Hematopoietic multipotent progenitor cell treated with erythropoietin and hydrocortisone succinate and interleukin-3 and kit ligand, for 17 days (in vitro differentiated cells): ENCODE data around the gene ADAMTS17.

Source experiments
- DNase-seq: peaks from one replicate; pipeline ENCODE4 v3.0.0-alpha.2; 2015; ENCODE audit warnings: low spot score

ADAMTS17 gene

GRCh38 chr15:100029868-100030479 is 311.8 kb downstream of the ADAMTS17 start:
- no peak for DNase-seq

GRCh38 chr15:100029045-100029444 is 312.7 kb downstream of the ADAMTS17 start:
- no peak for DNase-seq

GRCh38 chr15:100026041-100026440 is 315.7 kb downstream of the ADAMTS17 start:
- no peak for DNase-seq

- no peak for DNase-seq
These were observed 319.0 kb downstream of the ADAMTS17 start for GRCh38 chr15:100022806-100023205.

GRCh38 chr15:100022391-100022790 is 319.4 kb downstream of the ADAMTS17 start:
- DNase-seq: no peak

- DNase-seq: no peak
These were observed 320.1 kb downstream of the ADAMTS17 start for GRCh38 chr15:100021653-100022052.

- DNase-seq: no peak
These were observed 321.2 kb downstream of the ADAMTS17 start for GRCh38 chr15:100020614-100021013.

- no peak for DNase-seq
These were observed 321.6 kb downstream of the ADAMTS17 start for GRCh38 chr15:100020189-100020588.

- DNase-seq: no peak
These were observed 322.2 kb downstream of the ADAMTS17 start for GRCh38 chr15:100019601-100020000.

GRCh38 chr15:100018191-100018590 is 323.6 kb downstream of the ADAMTS17 start:
- DNase-seq: no peak

- DNase-seq: no peak
These were observed 324.6 kb downstream of the ADAMTS17 start for GRCh38 chr15:100017140-100017539.

- no peak for DNase-seq
These were observed 325.1 kb downstream of the ADAMTS17 start for GRCh38 chr15:100016632-100017031.

GRCh38 chr15:100011235-100011634 is 330.5 kb downstream of the ADAMTS17 start:
- no peak for DNase-seq

GRCh38 chr15:100009372-100009771 is 332.4 kb downstream of the ADAMTS17 start:
- no peak for DNase-seq

GRCh38 chr15:100008258-100008657 is 333.5 kb downstream of the ADAMTS17 start:
- DNase-seq: no peak

- no peak for DNase-seq
These were observed 334.2 kb downstream of the ADAMTS17 start for GRCh38 chr15:100007609-100008008.

GRCh38 chr15:100005715-100006114 is 336.1 kb downstream of the ADAMTS17 start:
- DNase-seq: no peak

GRCh38 chr15:100005013-100005412 is 336.8 kb downstream of the ADAMTS17 start:
- no peak for DNase-seq

- no peak for DNase-seq
These were observed 338.8 kb downstream of the ADAMTS17 start for GRCh38 chr15:100002787-100003536.

- DNase-seq: no peak
These were observed 339.6 kb downstream of the ADAMTS17 start for GRCh38 chr15:100002086-100002620.

GRCh38 chr15:100001405-100001804 is 340.4 kb downstream of the ADAMTS17 start:
- no peak for DNase-seq

GRCh38 chr15:99999282-100000070 is 342.3 kb downstream of the ADAMTS17 start:
- DNase-seq: no peak

GRCh38 chr15:99998661-99999101 is 343.1 kb downstream of the ADAMTS17 start:
- DNase-seq: no peak
